ENCODE data around the gene GPRC5C.

- TF ChIP-seq CTCF (IDR thresholded peaks at IDR 0.05) (no peak), POLR2A (IDR thresholded peaks at IDR 0.05) (no peak)
Observed at GRCh38 chr17:74424117-74424516, 7.8 kb upstream of the GPRC5C start.
